Measurements from ENCODE around the gene SRCIN1. TPM values are rescaled to one million over a fixed set of nuclear protein-coding genes. Genes with fewer than 3 reads are reported as not detected.
A peak's percentile ranks its signal among the peaks of the same experiment; 100 is the strongest.

SRCIN1 gene
- total and polyA plus RNA-seq, 4 donors = 0.05 to 5.3 (median 2.7) TPM

DNA sequence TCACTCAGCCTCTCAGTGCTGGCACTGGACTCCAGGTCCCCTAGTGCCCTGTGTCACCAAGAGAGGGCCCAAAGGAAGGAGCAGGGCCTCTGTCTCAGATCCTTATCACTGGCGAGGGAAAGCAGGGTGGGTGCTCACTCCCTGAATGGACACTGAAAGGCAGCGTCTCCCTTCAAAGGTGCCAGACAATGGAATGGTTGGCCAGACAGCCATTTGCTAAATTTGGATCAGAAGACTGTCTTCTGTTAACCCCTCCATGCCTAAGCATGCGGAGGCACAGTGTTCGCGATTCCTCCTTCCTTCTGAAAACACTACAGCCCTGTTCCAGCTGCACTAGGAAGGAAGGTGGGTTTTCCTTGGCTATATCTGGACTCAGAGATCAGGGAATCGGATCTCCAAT, 48.4 kb downstream of the SRCIN1 start:
- peak overlapping the region; percentile 10 to 63 for H3K9ac ChIP-seq (ENCODE audit: low read depth in 1 of 2, low read length in 2 of 2)
- 63% methylated on average over 6 of the region's 6 CpGs for WGBS

DNA sequence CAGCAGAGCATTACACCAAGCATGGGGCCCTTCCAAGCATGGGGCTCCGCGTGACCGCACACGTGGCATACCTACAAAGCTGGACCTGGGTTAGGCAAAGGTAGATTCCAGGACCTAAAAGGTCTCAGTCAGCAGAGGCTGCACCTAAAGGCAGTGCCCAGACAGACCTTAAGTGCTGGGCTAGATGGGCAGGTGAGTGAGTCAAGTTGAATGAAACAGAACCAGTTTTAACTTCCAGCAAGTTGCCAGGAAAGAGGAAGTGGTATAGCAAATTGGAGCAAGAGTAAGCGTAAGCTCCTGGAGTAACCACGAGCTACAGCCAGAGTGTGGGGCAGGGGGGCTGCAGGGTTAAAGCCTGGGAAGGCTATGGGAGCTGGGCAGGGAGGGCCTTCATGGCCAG, 49.5 kb downstream of the SRCIN1 start:
- H3K4me3 ChIP-seq (ENCODE audit: low read depth in 1 of 3, low read length in 3 of 3) = no peak overlapping the region
- TF ChIP-seq HNF4G (IDR thresholded peaks at IDR 0.05) = no peak
- no peak for TF ChIP-seq FOXA1 (IDR thresholded peaks at IDR 0.05)
- no peak for TF ChIP-seq NR2F2 (IDR thresholded peaks at IDR 0.05)
- TF ChIP-seq, protein P1, sequence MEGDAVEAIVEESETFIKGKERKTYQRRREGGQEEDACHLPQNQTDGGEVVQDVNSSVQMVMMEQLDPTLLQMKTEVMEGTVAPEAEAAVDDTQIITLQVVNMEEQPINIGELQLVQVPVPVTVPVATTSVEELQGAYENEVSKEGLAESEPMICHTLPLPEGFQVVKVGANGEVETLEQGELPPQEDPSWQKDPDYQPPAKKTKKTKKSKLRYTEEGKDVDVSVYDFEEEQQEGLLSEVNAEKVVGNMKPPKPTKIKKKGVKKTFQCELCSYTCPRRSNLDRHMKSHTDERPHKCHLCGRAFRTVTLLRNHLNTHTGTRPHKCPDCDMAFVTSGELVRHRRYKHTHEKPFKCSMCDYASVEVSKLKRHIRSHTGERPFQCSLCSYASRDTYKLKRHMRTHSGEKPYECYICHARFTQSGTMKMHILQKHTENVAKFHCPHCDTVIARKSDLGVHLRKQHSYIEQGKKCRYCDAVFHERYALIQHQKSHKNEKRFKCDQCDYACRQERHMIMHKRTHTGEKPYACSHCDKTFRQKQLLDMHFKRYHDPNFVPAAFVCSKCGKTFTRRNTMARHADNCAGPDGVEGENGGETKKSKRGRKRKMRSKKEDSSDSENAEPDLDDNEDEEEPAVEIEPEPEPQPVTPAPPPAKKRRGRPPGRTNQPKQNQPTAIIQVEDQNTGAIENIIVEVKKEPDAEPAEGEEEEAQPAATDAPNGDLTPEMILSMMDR (IDR thresholded peaks at IDR 0.05; ENCODE audit: low read depth, low read length, missing input control) = no peak
- TF ChIP-seq, protein P2, sequence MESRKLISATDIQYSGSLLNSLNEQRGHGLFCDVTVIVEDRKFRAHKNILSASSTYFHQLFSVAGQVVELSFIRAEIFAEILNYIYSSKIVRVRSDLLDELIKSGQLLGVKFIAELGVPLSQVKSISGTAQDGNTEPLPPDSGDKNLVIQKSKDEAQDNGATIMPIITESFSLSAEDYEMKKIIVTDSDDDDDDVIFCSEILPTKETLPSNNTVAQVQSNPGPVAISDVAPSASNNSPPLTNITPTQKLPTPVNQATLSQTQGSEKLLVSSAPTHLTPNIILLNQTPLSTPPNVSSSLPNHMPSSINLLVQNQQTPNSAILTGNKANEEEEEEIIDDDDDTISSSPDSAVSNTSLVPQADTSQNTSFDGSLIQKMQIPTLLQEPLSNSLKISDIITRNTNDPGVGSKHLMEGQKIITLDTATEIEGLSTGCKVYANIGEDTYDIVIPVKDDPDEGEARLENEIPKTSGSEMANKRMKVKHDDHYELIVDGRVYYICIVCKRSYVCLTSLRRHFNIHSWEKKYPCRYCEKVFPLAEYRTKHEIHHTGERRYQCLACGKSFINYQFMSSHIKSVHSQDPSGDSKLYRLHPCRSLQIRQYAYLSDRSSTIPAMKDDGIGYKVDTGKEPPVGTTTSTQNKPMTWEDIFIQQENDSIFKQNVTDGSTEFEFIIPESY (IDR thresholded peaks at IDR 0.05) = no peak
- no peak for TF ChIP-seq RXRA (IDR thresholded peaks at IDR 0.05)
- TF ChIP-seq YY1 (IDR thresholded peaks at IDR 0.05) = no peak
- TF ChIP-seq, protein P3, sequence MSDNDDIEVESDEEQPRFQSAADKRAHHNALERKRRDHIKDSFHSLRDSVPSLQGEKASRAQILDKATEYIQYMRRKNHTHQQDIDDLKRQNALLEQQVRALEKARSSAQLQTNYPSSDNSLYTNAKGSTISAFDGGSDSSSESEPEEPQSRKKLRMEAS (IDR thresholded peaks at IDR 0.05) = no peak
- TF ChIP-seq RAD21 (IDR thresholded peaks at IDR 0.05) = no peak
- TF ChIP-seq EGR1 (IDR thresholded peaks at IDR 0.05; ENCODE audit: low read depth in 2 of 2) = no peak
- no peak for TF ChIP-seq SP1 (IDR thresholded peaks at IDR 0.05)
- TF ChIP-seq TAF1 (conservative IDR thresholded peaks at IDR 0.05) = no peak

More for the DNA sequence above, 48.4 kb downstream of the SRCIN1 start:
- H3K4me3 ChIP-seq (ENCODE audit: low read depth in 1 of 3, low read length in 3 of 3) = peak overlapping the region in 2 of 3 donors; percentile 6 to 37
- no peak for DNase-seq (ENCODE audit: low spot score)
- H3K9me3 ChIP-seq (ENCODE audit: control insufficient read depth in 4 of 4, low read length in 3 of 4) = no peaks in the 10 kb centered on the region
- H3K27ac ChIP-seq (ENCODE audit: low read depth in 1 of 2, low read length in 2 of 2) = peak overlapping the region; percentile 92 to 93
- no peak for TF ChIP-seq HNF4A (conservative IDR thresholded peaks at IDR 0.05)
- TF ChIP-seq SP1 (IDR thresholded peaks at IDR 0.05) = no peak
- TF ChIP-seq FOXA1 (IDR thresholded peaks at IDR 0.05) = no peak
- TF ChIP-seq EGR1 (IDR thresholded peaks at IDR 0.05; ENCODE audit: low read depth in 2 of 2) = no peak
- TF ChIP-seq FOXA2 (IDR thresholded peaks at IDR 0.05) = no peak
- TF ChIP-seq, protein P4, sequence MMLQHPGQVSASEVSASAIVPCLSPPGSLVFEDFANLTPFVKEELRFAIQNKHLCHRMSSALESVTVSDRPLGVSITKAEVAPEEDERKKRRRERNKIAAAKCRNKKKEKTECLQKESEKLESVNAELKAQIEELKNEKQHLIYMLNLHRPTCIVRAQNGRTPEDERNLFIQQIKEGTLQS (IDR thresholded peaks at IDR 0.05) = no peak
- TF ChIP-seq, protein P5, sequence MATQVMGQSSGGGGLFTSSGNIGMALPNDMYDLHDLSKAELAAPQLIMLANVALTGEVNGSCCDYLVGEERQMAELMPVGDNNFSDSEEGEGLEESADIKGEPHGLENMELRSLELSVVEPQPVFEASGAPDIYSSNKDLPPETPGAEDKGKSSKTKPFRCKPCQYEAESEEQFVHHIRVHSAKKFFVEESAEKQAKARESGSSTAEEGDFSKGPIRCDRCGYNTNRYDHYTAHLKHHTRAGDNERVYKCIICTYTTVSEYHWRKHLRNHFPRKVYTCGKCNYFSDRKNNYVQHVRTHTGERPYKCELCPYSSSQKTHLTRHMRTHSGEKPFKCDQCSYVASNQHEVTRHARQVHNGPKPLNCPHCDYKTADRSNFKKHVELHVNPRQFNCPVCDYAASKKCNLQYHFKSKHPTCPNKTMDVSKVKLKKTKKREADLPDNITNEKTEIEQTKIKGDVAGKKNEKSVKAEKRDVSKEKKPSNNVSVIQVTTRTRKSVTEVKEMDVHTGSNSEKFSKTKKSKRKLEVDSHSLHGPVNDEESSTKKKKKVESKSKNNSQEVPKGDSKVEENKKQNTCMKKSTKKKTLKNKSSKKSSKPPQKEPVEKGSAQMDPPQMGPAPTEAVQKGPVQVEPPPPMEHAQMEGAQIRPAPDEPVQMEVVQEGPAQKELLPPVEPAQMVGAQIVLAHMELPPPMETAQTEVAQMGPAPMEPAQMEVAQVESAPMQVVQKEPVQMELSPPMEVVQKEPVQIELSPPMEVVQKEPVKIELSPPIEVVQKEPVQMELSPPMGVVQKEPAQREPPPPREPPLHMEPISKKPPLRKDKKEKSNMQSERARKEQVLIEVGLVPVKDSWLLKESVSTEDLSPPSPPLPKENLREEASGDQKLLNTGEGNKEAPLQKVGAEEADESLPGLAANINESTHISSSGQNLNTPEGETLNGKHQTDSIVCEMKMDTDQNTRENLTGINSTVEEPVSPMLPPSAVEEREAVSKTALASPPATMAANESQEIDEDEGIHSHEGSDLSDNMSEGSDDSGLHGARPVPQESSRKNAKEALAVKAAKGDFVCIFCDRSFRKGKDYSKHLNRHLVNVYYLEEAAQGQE (IDR thresholded peaks at IDR 0.05) = no peak
- TF ChIP-seq RXRA (IDR thresholded peaks at IDR 0.05) = no peak
- TF ChIP-seq, protein P1 (IDR thresholded peaks at IDR 0.05; ENCODE audit: low read depth, low read length, missing input control) = no peak
- TF ChIP-seq, protein P3 (IDR thresholded peaks at IDR 0.05) = no peak
- TF ChIP-seq TAF1 (conservative IDR thresholded peaks at IDR 0.05) = no peak
- TF ChIP-seq YY1 (IDR thresholded peaks at IDR 0.05) = no peak
- TF ChIP-seq GABPA (IDR thresholded peaks at IDR 0.05 in 1 of 2, conservative IDR thresholded peaks at IDR 0.05 in 1 of 2) = no peak
- TF ChIP-seq RAD21 (IDR thresholded peaks at IDR 0.05) = no peak
- H3K4me1 ChIP-seq (ENCODE audit: control insufficient read depth in 4 of 4, insufficient read depth in 4 of 4, low read length in 3 of 4) = peaks cover 15 to 44% (median 35%) of the 10 kb centered on the region in 4 donors
- H3K27me3 ChIP-seq (ENCODE audit: control insufficient read depth in 4 of 4, insufficient read depth in 4 of 4, low read length in 3 of 4) = peaks cover 0 to 2% (median 0%) of the 10 kb centered on the region in 4 donors
- no peaks in the 10 kb centered on the region for H3K36me3 ChIP-seq (ENCODE audit: control insufficient read depth in 4 of 4, insufficient read depth in 3 of 4, low read depth in 1 of 4, low read length in 3 of 4)

More for the DNA sequence above, 49.5 kb downstream of the SRCIN1 start:
- Histone ChIP-seq H3K27me3 (ENCODE audit: control insufficient read depth in 4 of 4, insufficient read depth in 4 of 4, low read length in 3 of 4) (no peaks in the 10 kb centered on the region), H3K27ac (ENCODE audit: low read depth in 1 of 2, low read length in 2 of 2) (no peak overlapping the region), H3K4me1 (ENCODE audit: control insufficient read depth in 4 of 4, insufficient read depth in 4 of 4, low read length in 3 of 4) (peaks cover 15 to 42% (median 35%) of the 10 kb centered on the region in 4 donors), H3K9ac (ENCODE audit: low read depth in 1 of 2, low read length in 2 of 2) (no peak overlapping the region), H3K9me3 (ENCODE audit: control insufficient read depth in 4 of 4, low read length in 3 of 4) (no peaks in the 10 kb centered on the region), H3K36me3 (ENCODE audit: control insufficient read depth in 4 of 4, insufficient read depth in 3 of 4, low read depth in 1 of 4, low read length in 3 of 4) (peaks cover 0 to 2% (median 0%) of the 10 kb centered on the region in 4 donors)
- WGBS = 96% methylated on average over 6 of the region's 6 CpGs
- no peak for DNase-seq (ENCODE audit: low spot score)
